ENCODE measurements around the gene MTCL1.

Gene MTCL1

DNA sequence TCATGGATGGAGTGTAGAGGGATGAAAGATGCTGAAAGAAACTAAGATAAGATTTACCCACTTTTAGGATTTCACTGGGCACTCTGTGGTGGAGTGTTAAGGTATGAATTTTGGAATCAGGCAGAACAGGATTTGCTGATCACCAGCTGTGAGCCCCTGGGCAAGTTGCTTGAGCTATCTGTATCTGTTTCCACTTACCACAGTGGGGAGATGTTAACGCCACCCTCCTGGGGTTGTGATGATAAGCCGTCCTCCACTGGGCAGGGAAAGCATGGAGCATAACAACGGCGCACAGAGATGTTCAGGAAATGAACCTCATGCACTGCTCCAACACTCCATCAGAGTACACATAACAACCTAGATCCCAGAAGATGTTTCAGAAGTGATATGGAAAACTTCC lies 160.6 kb downstream of the MTCL1 start:
- no peak for DNase-seq (ENCODE audit: low read depth in 2 of 2)

DNA sequence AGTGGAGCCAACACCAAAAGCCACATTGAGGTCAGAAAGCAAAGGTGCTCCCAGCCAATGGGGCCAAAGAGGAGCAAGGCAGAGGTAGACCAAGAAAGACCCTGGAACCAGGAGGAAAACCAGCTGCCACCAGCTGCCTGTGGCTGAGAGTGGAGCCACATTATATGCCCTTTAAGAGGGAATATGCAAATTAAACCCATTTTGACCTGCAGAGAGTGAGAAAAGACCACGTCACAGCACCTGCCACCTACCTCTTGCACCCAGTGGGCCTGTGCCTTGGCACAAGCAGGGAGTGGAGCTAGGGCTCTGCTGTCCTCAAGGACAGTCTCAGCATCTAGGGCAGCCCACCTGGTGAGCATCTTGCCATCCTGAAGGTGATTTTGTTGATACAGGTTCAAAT lies 161.3 kb downstream of the MTCL1 start:
- DNase-seq (ENCODE audit: low read depth in 2 of 2) = no peak

DNA sequence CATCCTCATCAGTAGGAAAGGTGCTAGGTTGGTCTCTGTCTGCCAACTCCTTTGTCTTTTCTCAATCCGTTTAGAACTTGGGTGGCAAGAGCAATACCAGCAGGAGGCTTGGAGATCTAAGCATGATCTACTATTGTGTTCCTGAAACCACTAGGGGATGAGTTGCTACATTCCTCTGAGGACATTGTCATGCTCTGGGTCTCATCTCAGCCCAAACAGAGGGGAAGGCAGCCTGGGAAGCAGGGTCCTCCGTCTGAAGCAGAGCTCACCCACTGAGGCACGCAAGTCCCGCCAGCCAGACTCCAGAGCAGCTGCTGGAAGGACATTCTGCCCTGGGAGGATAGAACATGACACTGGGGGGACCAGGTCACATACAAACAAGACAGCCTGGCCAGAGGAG lies 162.9 kb downstream of the MTCL1 start:
- DNase-seq (ENCODE audit: low read depth in 2 of 2) = no peak

DNA sequence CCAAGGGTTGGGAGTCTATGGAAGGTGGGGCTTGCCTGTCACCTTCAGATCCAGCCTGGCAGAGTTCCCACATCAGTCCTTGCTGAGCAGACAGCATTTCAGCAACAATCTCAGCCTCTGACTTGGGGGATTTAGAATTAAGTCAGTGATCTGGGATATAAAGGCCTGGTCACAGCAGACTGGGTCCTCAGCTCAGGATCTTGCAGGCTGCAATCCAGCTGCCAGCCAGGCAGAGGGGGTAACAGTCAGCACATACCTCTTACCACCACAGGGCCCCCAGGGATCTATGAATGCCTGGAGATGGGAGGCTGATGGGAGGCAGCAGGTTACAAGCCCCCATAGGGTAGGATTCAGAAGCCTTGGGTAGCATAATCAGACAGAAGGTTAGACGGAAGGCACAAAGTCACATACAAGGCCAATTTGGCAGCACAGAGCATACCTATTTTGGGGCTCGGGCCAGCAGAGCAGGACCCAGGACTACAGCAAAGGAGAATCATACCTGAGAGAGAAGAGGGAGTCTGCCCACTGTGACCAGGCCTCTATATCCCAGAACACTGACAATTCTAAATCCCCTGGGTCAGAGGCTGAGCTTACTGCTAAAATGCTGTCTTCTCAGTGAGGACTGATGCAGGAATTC lies 163.5 kb downstream of the MTCL1 start:
- DNase-seq (ENCODE audit: low read depth in 2 of 2) = no peak

DNA sequence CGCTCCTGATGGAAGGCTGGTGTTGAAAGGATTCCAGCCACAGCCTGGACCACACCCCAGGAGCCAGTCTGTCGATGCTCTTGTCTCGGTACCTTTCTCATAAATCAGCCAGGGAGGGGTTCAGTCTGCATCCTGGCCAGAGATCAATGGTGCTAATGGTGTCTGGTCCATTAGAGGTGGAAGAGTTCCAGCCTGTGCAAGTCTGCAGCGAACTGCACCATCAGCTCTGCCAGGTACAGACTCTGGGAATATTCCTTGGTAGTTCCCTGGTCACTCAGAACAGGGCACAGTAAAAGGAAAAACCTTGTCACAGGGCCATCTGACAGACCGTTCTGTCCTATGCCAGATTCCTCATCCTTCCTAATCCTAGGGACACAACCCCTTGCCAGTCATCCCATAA lies 164.3 kb downstream of the MTCL1 start:
- DNase-seq (ENCODE audit: low read depth in 2 of 2) = no peak

DNA sequence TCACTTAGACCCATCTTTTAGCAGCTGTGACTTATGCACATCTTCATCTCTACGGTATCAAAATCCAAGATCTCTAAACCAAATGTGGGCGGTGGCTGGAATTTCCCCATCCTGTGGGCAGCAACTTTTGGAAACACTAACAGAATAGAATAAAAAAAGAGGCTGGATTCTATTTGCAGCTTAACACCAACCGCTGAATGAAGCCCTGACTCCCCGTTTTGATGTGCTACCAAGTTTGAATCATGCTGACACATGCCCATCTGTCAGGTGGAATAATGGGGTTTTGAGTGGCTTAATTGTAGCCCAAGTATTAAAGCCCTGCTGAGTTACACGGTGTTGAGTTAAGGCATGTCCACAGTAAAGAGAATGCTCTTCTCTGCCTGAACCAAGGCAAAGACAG lies 165.2 kb downstream of the MTCL1 start:
- DNase-seq (ENCODE audit: low read depth in 2 of 2) = no peak

DNA sequence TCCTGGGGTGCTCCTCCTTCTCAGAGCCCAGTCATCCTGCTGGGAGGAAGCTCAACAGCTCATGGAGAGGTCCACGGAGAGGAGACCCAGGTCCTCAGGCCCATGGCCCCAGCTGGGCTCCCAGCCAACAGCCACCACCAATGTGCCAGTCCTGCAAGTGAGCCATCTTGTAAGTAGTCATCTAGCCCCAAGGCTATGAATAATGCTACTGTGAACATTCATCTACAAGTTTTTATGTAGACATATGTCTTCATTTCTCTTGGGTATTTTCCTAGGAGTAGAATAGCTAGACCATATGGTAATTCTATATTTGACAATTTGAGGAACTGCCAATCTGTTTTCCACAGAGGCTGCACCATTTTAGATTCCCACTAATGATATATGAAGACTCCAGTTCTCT lies 166.1 kb downstream of the MTCL1 start:
- DNase-seq (ENCODE audit: low read depth in 2 of 2) = no peak

DNA sequence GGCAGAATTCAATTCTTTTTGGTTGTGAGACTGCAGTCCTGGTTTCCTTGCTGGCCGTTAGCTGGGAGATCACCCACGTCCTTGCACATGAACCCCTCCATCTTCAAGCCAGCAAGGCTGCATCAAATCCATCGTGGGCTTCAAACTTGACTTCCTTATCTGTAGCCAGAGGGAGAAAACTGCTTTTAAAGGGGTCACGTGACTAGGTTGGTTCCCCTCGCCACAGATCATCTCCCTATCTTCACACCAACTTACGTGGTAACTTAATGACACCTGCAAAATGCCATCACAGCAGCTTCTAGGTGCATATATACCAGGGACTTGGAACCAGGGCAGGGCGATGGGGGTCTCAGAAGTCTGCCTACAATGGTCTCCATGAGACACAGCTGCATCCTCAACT lies 169.5 kb downstream of the MTCL1 start:
- DNase-seq (ENCODE audit: low read depth in 2 of 2) = no peak

DNA sequence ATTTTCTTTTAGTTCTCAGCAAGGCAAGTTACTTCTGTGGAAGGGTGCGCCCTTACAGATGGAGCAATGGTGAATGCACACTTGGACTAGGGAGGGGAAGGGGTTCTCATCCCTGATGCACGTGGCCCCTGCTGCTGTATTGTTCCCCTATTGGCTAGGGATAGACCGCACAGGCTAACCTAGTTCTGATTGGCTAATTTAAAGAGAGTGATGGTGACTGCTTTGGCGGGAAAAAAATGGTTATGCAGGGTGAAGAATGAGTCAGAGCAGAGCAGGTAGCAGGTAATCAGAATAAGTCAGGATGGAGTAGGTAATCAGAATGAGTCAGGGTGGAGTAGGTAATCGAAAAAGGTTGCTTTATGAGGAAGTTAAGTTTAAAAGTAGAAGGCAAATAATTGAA lies 171.5 kb downstream of the MTCL1 start:
- DNase-seq (ENCODE audit: low read depth in 2 of 2) = no peak

DNA sequence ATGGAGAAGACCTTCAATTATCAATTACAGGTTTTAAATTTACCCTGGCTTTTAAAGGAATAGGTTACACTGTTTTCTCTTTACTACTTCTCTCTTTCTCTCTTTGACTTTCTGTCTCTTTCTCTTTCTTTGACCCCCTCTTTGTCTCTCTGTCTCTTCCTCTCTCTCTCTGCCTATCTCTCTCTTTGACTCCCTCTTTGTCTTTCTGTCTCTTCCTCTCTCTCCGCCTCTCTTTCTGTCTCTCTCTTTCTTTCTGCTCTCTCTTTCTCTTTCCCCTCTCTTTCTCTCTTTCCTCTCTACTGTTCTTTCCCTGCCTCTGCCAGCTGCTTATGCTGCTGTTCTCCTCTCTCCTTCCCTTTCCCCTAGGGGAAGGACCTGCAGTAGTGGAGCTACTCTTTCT lies 175.7 kb downstream of the MTCL1 start:
- no peak for DNase-seq (ENCODE audit: low read depth in 2 of 2)
